SK-N-SH treated with all-trans-retinoic acid at 6 μM for 48 hours (cell line): ENCODE results near the gene SYTL2.

Source experiments
- ATAC-seq: fragments of 200-7000 bp; cut with Tn5 transposase; 3 replicates; pipeline ENCODE4 v1.9.1; 2020; ENCODE audit warnings: mild to moderate bottlenecking, moderate library complexity
- ARNTL ChIP-seq: fragments of 450-650 bp; formaldehyde crosslinking; IDR thresholded peaks from 2 replicates; pipeline ENCODE4 v1.5.0; 2020; ENCODE audit warnings: low read depth, mild to moderate bottlenecking, moderate library complexity, borderline replicate concordance
- BACH2 ChIP-seq: fragments of 250-450 bp; sonication (Bioruptor Pico); IDR thresholded peaks from 2 replicates; pipeline ENCODE4 v1.9.0; 2021; ENCODE audit warnings: mild to moderate bottlenecking, borderline replicate concordance
- CREB5 ChIP-seq: fragments of 250-450 bp; sonication (Bioruptor Pico); IDR thresholded peaks from 2 replicates; pipeline ENCODE4 v1.5.1; 2020; ENCODE audit warnings: low read depth, mild to moderate bottlenecking, moderate library complexity
- CSDC2 ChIP-seq: fragments of 250-450 bp; sonication (Bioruptor Pico); IDR thresholded peaks from 2 replicates; pipeline ENCODE4 v1.5.0; 2020; ENCODE audit warnings: mild to moderate bottlenecking, moderate library complexity
- ESRRG ChIP-seq: fragments of 250-450 bp; sonication (Bioruptor Pico); IDR thresholded peaks from 2 replicates; pipeline ENCODE4 v1.6.1; 2021; ENCODE audit warnings: mild to moderate bottlenecking
- ISL1 ChIP-seq: fragments of 250-450 bp; sonication (Bioruptor Pico); IDR thresholded peaks from 2 replicates; pipeline ENCODE4 v2.1.2; 2022; ENCODE audit warnings: mild to moderate bottlenecking, moderate library complexity
- PPARA ChIP-seq: fragments of 250-450 bp; sonication (Bioruptor Pico); IDR thresholded peaks from 2 replicates; pipeline ENCODE4 v1.5.0; 2020; ENCODE audit warnings: mild to moderate bottlenecking, borderline replicate concordance
- RARB ChIP-seq: fragments of 250-450 bp; sonication (Bioruptor Pico); IDR thresholded peaks from 2 replicates; pipeline ENCODE4 v1.8.0; 2021; ENCODE audit warnings: mild to moderate bottlenecking, moderate library complexity
- SNAI2 ChIP-seq: fragments of 250-450 bp; sonication (Bioruptor Pico); IDR thresholded peaks from 2 replicates; pipeline ENCODE4 v1.5.0; 2020; ENCODE audit warnings: mild to moderate bottlenecking, moderate library complexity
- TCF4 ChIP-seq: fragments of 250-450 bp; sonication (Bioruptor Pico); IDR thresholded peaks from 2 replicates; pipeline ENCODE4 v1.8.0; 2021; ENCODE audit warnings: mild to moderate bottlenecking, moderate library complexity, borderline replicate concordance
- TOX ChIP-seq: fragments of 250-450 bp; sonication (Bioruptor Pico); IDR thresholded peaks from 2 replicates; pipeline ENCODE4 v1.8.0; 2021; ENCODE audit warnings: mild to moderate bottlenecking, moderate library complexity, borderline replicate concordance
- ZC3H10 ChIP-seq: fragments of 250-450 bp; sonication (Bioruptor Pico); IDR thresholded peaks from 2 replicates; pipeline ENCODE4 v1.5.1; 2021; ENCODE audit warnings: mild to moderate bottlenecking, moderate library complexity
- ZFP3 ChIP-seq: fragments of 250-450 bp; sonication (Bioruptor Pico); IDR thresholded peaks from 2 replicates; pipeline ENCODE4 v1.5.0; 2020; ENCODE audit warnings: mild to moderate bottlenecking, moderate library complexity
- ZFP30 ChIP-seq: fragments of 450-650 bp; formaldehyde crosslinking; IDR thresholded peaks from 2 replicates; pipeline ENCODE4 v1.5.0; 2022; ENCODE audit warnings: mild to moderate bottlenecking, moderate library complexity
- ZNF565 ChIP-seq: fragments of 450-650 bp; formaldehyde crosslinking; conservative IDR thresholded peaks from 2 replicates; pipeline ENCODE4 v1.5.0; 2020; ENCODE audit warnings: low read depth, mild to moderate bottlenecking, moderate library complexity
- ZNF70 ChIP-seq: fragments of 450-650 bp; formaldehyde crosslinking; IDR thresholded peaks from 2 replicates; pipeline ENCODE4 v1.5.0; 2020; ENCODE audit warnings: mild to moderate bottlenecking, moderate library complexity
- ZNF8 ChIP-seq: fragments of 450-650 bp; formaldehyde crosslinking; IDR thresholded peaks from 2 replicates; pipeline ENCODE4 v1.5.0; 2020; ENCODE audit warnings: mild to moderate bottlenecking, moderate library complexity
- TF ChIP-seq, protein P1 (sequence below): fragments of 250-450 bp; sonication (Bioruptor Pico); IDR thresholded peaks from 2 replicates; pipeline ENCODE4 v1.8.0; 2020; ENCODE audit warnings: mild to moderate bottlenecking, moderate library complexity, borderline replicate concordance
- TF ChIP-seq, protein P2 (sequence below): fragments of 250-450 bp; sonication (Bioruptor Pico); IDR thresholded peaks from 2 replicates; pipeline ENCODE4 v1.5.1; 2021; ENCODE audit warnings: mild to moderate bottlenecking, moderate library complexity
- TF ChIP-seq, protein P3 (sequence below): fragments of 250-450 bp; sonication (Bioruptor Pico); IDR thresholded peaks from 2 replicates; pipeline ENCODE4 v1.8.0; 2021; ENCODE audit warnings: low read depth, mild to moderate bottlenecking, moderate library complexity, borderline replicate concordance

SYTL2 gene

DNA sequence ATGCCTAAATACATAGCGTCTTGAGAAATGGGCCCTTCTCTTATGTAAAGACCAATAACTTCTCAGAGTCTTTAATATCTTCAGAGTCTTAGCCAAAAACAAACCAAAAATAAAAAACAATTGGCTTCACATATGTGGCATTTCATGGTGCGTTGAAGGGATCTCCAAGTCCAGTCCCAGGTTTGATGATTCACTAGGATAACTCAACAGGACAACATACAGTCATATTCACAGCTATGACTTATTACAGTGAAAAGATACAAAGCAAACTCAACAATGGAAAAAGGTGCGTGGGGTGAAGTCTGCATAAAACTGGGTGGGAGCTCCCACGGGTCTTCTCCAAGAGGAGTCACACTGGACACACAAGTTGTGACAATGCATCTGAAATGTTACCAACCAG, 12.6 kb downstream of the SYTL2 start:
- TF ChIP-seq ESRRG (CRISPR knock-in tag) = no peak
- no peak for TF ChIP-seq BACH2 (CRISPR knock-in tag)
- ATAC-seq = no peak

DNA sequence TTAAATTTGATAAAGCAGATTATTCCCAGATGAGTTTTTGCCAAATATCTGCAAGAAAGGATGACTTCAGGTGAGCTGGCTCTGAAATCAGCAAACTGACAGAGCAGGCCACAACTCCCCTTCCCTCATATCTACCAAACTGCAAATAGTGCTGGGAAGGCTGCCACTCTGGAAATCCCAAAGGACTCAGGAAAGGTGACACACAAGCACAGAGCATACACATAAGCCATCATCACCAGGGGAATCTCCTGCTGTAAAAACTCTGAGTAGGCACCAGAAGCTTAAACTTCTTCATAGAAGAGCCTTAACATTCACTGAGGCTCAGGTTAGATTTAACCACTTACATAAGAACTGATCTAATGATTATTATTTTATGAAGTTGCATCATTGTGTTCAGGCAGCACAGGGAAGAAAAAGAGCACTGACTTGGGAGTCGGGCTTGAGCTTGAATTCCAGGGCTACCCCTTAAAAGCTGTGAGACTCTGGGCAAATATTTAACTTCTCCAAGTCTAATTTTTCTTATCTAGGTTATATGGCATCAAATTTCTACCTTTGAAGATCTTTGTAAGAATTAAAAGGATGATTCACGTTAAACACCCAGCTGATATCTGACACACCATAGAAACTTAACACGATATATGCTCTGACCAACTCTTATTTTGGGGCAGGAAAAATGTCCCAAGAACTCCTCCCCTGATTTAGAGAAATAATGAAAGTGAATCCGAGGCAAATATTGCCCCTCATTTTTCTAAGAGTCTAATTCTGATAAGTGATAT, 15.0 kb downstream of the SYTL2 start:
- no peak for ATAC-seq

GRCh38 chr11:85791409-85791990, 19.4 kb downstream of the SYTL2 start:
- TF ChIP-seq ZFP3 (CRISPR knock-in tag) (no peak), ZNF8 (CRISPR knock-in tag) (no peak), BACH2 (CRISPR knock-in tag) (no peak), TCF4 (CRISPR knock-in tag) (no peak), CSDC2 (CRISPR knock-in tag) (no peak), ESRRG (CRISPR knock-in tag) (no peak), ZNF565 (CRISPR knock-in tag) (no peak), RARB (CRISPR knock-in tag) (no peak), SNAI2 (CRISPR knock-in tag) (no peak), TOX (CRISPR knock-in tag) (no peak), ARNTL (CRISPR knock-in tag) (no peak)
- TF ChIP-seq, protein P1, sequence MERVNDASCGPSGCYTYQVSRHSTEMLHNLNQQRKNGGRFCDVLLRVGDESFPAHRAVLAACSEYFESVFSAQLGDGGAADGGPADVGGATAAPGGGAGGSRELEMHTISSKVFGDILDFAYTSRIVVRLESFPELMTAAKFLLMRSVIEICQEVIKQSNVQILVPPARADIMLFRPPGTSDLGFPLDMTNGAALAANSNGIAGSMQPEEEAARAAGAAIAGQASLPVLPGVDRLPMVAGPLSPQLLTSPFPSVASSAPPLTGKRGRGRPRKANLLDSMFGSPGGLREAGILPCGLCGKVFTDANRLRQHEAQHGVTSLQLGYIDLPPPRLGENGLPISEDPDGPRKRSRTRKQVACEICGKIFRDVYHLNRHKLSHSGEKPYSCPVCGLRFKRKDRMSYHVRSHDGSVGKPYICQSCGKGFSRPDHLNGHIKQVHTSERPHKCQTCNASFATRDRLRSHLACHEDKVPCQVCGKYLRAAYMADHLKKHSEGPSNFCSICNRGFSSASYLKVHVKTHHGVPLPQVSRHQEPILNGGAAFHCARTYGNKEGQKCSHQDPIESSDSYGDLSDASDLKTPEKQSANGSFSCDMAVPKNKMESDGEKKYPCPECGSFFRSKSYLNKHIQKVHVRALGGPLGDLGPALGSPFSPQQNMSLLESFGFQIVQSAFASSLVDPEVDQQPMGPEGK (CRISPR knock-in tag) = no peak
- TF ChIP-seq, protein P2, sequence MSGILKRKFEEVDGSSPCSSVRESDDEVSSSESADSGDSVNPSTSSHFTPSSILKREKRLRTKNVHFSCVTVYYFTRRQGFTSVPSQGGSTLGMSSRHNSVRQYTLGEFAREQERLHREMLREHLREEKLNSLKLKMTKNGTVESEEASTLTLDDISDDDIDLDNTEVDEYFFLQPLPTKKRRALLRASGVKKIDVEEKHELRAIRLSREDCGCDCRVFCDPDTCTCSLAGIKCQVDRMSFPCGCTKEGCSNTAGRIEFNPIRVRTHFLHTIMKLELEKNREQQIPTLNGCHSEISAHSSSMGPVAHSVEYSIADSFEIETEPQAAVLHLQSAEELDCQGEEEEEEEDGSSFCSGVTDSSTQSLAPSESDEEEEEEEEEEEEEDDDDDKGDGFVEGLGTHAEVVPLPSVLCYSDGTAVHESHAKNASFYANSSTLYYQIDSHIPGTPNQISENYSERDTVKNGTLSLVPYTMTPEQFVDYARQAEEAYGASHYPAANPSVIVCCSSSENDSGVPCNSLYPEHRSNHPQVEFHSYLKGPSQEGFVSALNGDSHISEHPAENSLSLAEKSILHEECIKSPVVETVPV (CRISPR knock-in tag) = no peak
- TF ChIP-seq, protein P3, sequence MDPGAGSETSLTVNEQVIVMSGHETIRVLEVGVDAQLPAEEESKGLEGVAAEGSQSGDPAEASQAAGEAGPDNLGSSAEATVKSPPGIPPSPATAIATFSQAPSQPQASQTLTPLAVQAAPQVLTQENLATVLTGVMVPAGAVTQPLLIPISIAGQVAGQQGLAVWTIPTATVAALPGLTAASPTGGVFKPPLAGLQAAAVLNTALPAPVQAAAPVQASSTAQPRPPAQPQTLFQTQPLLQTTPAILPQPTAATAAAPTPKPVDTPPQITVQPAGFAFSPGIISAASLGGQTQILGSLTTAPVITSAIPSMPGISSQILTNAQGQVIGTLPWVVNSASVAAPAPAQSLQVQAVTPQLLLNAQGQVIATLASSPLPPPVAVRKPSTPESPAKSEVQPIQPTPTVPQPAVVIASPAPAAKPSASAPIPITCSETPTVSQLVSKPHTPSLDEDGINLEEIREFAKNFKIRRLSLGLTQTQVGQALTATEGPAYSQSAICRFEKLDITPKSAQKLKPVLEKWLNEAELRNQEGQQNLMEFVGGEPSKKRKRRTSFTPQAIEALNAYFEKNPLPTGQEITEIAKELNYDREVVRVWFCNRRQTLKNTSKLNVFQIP (CRISPR knock-in tag) = no peak
- ATAC-seq = no peak

More for the DNA sequence above, 15.0 kb downstream of the SYTL2 start:
- no peak for TF ChIP-seq RARB (CRISPR knock-in tag)
- TF ChIP-seq ZC3H10 = no peak
- no peak for TF ChIP-seq SNAI2 (CRISPR knock-in tag)
- TF ChIP-seq ZNF565 (CRISPR knock-in tag) = no peak
- TF ChIP-seq ZFP30 = no peak
- no peak for TF ChIP-seq CREB5 (CRISPR knock-in tag)
- no peak for TF ChIP-seq PPARA (CRISPR knock-in tag)

DNA sequence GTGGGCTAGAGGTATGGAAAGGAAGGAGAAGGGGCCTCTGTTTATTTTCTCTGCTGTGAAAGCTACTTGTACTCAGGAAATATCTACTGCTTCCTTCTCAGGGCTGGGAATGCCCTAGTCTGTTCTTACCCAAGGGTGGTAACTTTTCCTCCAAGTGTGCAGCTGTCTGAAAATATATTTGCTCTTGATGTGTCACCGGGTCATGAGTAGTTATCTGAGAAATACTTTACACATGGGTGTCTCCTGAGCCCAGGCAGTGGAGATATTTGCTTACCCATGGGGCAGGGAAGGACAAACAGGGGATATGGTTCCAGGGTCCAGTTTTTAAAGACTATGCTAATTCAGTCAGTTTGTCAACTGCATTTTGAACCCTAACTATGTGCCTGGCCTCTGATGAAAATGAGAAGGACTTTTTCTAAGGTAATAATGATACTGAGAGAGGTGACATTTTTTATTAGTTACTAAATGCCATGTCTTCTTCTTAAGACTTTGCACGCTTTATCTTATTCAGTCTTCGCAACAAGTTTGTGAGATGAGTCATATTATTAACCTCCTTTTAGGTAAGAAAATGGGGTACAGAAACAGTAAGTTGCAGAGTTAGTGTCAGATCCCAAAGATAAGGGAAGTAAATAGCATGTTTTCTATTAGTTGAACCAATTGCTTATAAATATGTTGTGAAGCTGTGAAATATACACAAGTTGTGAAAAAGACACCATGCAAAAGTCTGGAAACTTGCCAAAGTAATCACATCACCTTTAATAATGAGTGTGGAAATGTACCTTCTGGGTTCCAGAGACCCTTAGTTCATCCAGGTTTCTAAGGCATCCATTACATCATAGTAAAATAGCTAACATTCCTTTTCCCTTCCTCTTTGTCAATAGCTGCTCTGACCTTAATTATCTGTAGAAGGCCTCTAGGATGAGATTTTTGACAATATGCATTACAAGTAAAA, 22.9 kb downstream of the SYTL2 start:
- no peak; the same call in 2 of the 3 replicates for ATAC-seq
- TF ChIP-seq ZFP3 (CRISPR knock-in tag) = no peak
- no peak for TF ChIP-seq CSDC2 (CRISPR knock-in tag)
- TF ChIP-seq TCF4 (CRISPR knock-in tag) = no peak
- peak; percentile 34 for TF ChIP-seq ISL1 (CRISPR knock-in tag)
- TF ChIP-seq, protein P3 (CRISPR knock-in tag) = no peak
- TF ChIP-seq ZC3H10 = no peak
- TF ChIP-seq ZNF70 (CRISPR knock-in tag) = no peak
- no peak for TF ChIP-seq TOX (CRISPR knock-in tag)
